HepG2 (cell line): ENCODE data around the gene LRTM2. TPM values are rescaled to one million over a fixed set of nuclear protein-coding genes. Genes with fewer than 3 reads are reported as not detected.

Experiments used
- ADNP ChIP-seq: sonication (generic); formaldehyde crosslinking; IDR thresholded peaks from 2 replicates; pipeline ENCODE4 v1.4.0; 2020; ENCODE audit warnings: missing genetic modification reagents
- ATF7-NPFF ChIP-seq: sonication (generic); formaldehyde crosslinking; IDR thresholded peaks from 2 replicates; pipeline ENCODE4 v1.8.1; 2023; ENCODE audit warnings: mild to moderate bottlenecking, low read depth, missing genetic modification reagents, moderate library complexity
- BORCS8-MEF2B ChIP-seq: sonication (generic); formaldehyde crosslinking; IDR thresholded peaks from 2 replicates; pipeline ENCODE4 v1.8.0; 2022; ENCODE audit warnings: mild to moderate bottlenecking, missing genetic modification reagents
- DNMT1 ChIP-seq: sonication (generic); formaldehyde crosslinking; IDR thresholded peaks from 2 replicates; pipeline ENCODE4 v1.5.1; 2020; ENCODE audit warnings: mild to moderate bottlenecking, missing genetic modification reagents
- DR1 ChIP-seq: sonication (generic); formaldehyde crosslinking; IDR thresholded peaks from 2 replicates; pipeline ENCODE4 v1.8.0; 2021; ENCODE audit warnings: mild to moderate bottlenecking, missing genetic modification reagents, inconsistent platforms
- DRAP1 ChIP-seq: IDR thresholded peaks from 2 replicates; pipeline ENCODE4 v1.6.1; 2016; ENCODE audit warnings: missing genetic modification reagents, missing compliant biosample characterization
- EEA1 ChIP-seq: sonication (generic); formaldehyde crosslinking; IDR thresholded peaks from 2 replicates; pipeline ENCODE4 v1.5.1; 2020; ENCODE audit warnings: mild to moderate bottlenecking, missing genetic modification reagents, borderline replicate concordance
- MXD4 ChIP-seq: IDR thresholded peaks from 2 replicates; pipeline ENCODE4 v1.6.1; 2016; ENCODE audit warnings: mild to moderate bottlenecking, missing biosample characterization, missing genetic modification reagents
- MYNN ChIP-seq: sonication (generic); formaldehyde crosslinking; IDR thresholded peaks from 2 replicates; pipeline ENCODE4 v1.4.0; 2020; ENCODE audit warnings: mild to moderate bottlenecking, low read depth, missing genetic modification reagents
- SALL2 ChIP-seq: sonication (generic); formaldehyde crosslinking; IDR thresholded peaks from 2 replicates; pipeline ENCODE4 v1.8.1; 2023; ENCODE audit warnings: mild to moderate bottlenecking, missing genetic modification reagents, inconsistent platforms
- SUZ12 ChIP-seq: fragments of 150-350 bp; IDR thresholded peaks from 2 replicates; pipeline ENCODE4 v1.6.1; 2014; ENCODE audit warnings: low read depth, low read length
- TAF1 ChIP-seq: sonication (generic); formaldehyde crosslinking; IDR thresholded peaks from 2 replicates; pipeline ENCODE4 v1.4.0; 2020; ENCODE audit warnings: missing genetic modification reagents
- TFAP4 ChIP-seq: sonication (generic); IDR thresholded peaks from 2 replicates; pipeline ENCODE4 v1.6.1; 2016; ENCODE audit warnings: low read depth, borderline replicate concordance
- TMF1 ChIP-seq: sonication (generic); formaldehyde crosslinking; IDR thresholded peaks from 2 replicates; pipeline ENCODE4 v1.8.1; 2022; ENCODE audit warnings: low read depth, missing genetic modification reagents
- ZNF232 ChIP-seq: sonication (generic); formaldehyde crosslinking; IDR thresholded peaks from 2 replicates; pipeline ENCODE4 v1.4.0; 2020; ENCODE audit warnings: missing genetic modification reagents, borderline replicate concordance
- ZNF607 ChIP-seq: sonication (generic); formaldehyde crosslinking; IDR thresholded peaks from 2 replicates; pipeline ENCODE4 v1.5.1; 2020; ENCODE audit warnings: missing genetic modification reagents, mild to moderate bottlenecking, borderline replicate concordance
- ZNF609 ChIP-seq: sonication (generic); formaldehyde crosslinking; IDR thresholded peaks from 2 replicates; pipeline ENCODE4 v1.4.0; 2020; ENCODE audit warnings: mild to moderate bottlenecking, missing genetic modification reagents, borderline replicate concordance
- ZNF691 ChIP-seq: sonication (generic); formaldehyde crosslinking; IDR thresholded peaks from 2 replicates; pipeline ENCODE4 v1.4.0; 2020; ENCODE audit warnings: missing genetic modification reagents, low read depth, mild to moderate bottlenecking, borderline replicate concordance
- ZNF704 ChIP-seq: sonication (generic); formaldehyde crosslinking; IDR thresholded peaks from 2 replicates; pipeline ENCODE4 v1.8.1; 2023; ENCODE audit warnings: mild to moderate bottlenecking, inconsistent platforms, moderate library complexity, missing genetic modification reagents, borderline replicate concordance
- ZNF790 ChIP-seq: sonication (generic); formaldehyde crosslinking; IDR thresholded peaks from 2 replicates; pipeline ENCODE4 v1.8.0; 2022; ENCODE audit warnings: missing genetic modification reagents, mild to moderate bottlenecking, borderline replicate concordance
- polyA plus RNA-seq, 8 experiments: library from polyadenylated mRNA; depleted of rRNA in 3 of 8; stranded (reverse) in 7 of 8; unstranded in 1 of 8; fragments of >200 nt; fragmentation: Illumina TruSeq in 4 of 8; extraction: Trizol in 4 of 8; gene quantifications; 2 replicates each; pipeline versions ENCODE4 v1.2.1 to v1.2.3, GENCODE V29; 2011 to 2016; ENCODE audit warnings: low read depth in 4 of 8, missing spikeins in 1 of 8, mixed read lengths in 1 of 8; ENCODE audit not compliant: insufficient read depth in 1 of 8
- total RNA-seq, 5 experiments: library from RNA; depleted of rRNA; stranded (reverse); fragments of >200 nt; fragmentation: Illumina TruSeq; extraction: Trizol; gene quantifications; 2 replicates each; pipeline ENCODE4 v1.2.3, GENCODE V29; 2016; ENCODE audit warnings: low read depth in 1 of 5

The LRTM2 gene
- total and polyA plus RNA-seq, 2 of the 13 experiments (the other 11 are each of a cell fraction or from before 2014, with no cell fraction given) = 0.09 TPM; not detected in 1

GRCh38 chr12:1795785-1796514 is 24.4 kb upstream of the LRTM2 start (continued):
- TF ChIP-seq ZNF609 = 0 out of 2 replicates have a peak, but pooled peaks have one; percentile 25
- TF ChIP-seq BORCS8-MEF2B (CRISPR knock-in tag) = peak; percentile 72
- no peak for TF ChIP-seq ZNF232 (CRISPR knock-in tag)
- no peak for TF ChIP-seq TFAP4
- no peak for TF ChIP-seq DRAP1 (CRISPR knock-in tag)
- TF ChIP-seq ZNF704 (CRISPR knock-in tag) = peak; percentile 33; the same call in 1 of the 2 replicates
- no peak for TF ChIP-seq MYNN (CRISPR knock-in tag)
- peak; percentile 46; the same call in 1 of the 2 replicates for TF ChIP-seq EEA1
- peak; percentile 81 for TF ChIP-seq ADNP (CRISPR knock-in tag)
- TF ChIP-seq SUZ12 = peak; percentile 8; the same call in 1 of the 2 replicates
- TF ChIP-seq ATF7-NPFF (CRISPR knock-in tag) = peak; percentile 88
- TF ChIP-seq MXD4 (CRISPR knock-in tag) = peak; percentile 52; the same call in 1 of the 2 replicates
- peak; percentile 74; the same call in 1 of the 2 replicates for TF ChIP-seq ZNF607 (CRISPR knock-in tag)
- TF ChIP-seq DNMT1 (CRISPR knock-in tag) = peak; percentile 89; the same call in 1 of the 2 replicates
- peak; percentile 16; the same call in 1 of the 2 replicates for TF ChIP-seq TAF1 (CRISPR knock-in tag)
- TF ChIP-seq ZNF691 = peak; percentile 71; the same call in 1 of the 2 replicates
- TF ChIP-seq DR1 = no peak
- 0 out of 2 replicates have a peak, but pooled peaks have one; percentile 56 for TF ChIP-seq SALL2 (CRISPR knock-in tag)
- peak; percentile 81; the same call in 1 of the 2 replicates for TF ChIP-seq TMF1
- TF ChIP-seq ZNF790 (CRISPR knock-in tag) = peak; percentile 25; the same call in 1 of the 2 replicates
